OCI-LY7 (cell line): ENCODE data around the gene RPL38. TPM values are rescaled to one million over a fixed set of nuclear protein-coding genes. Genes with fewer than 3 reads are reported as not detected.

Experiments
- BruUV-seq: library from RNA; stranded (reverse); fragments of 400-500 nt; replicated peaks from 2 replicates; lab custom pipeline; 2021; lab: Mats Ljungman, UMichigan
- CTCF ChIA-PET: fragments of 300-600 bp; sonication (Branson Sonifier 250); formaldehyde crosslinking; loops from one replicate; lab custom pipeline; 2022; ENCODE audit warnings: antibody characterized with exemption; ENCODE audit not compliant: unreplicated experiment; lab: Charles Lee
- POLR2A ChIA-PET: fragments of 300-600 bp; sonication (Branson Sonifier 250); formaldehyde crosslinking; loops from one replicate; lab custom pipeline; 2022; ENCODE audit warnings: antibody characterized with exemption; lab: Charles Lee
- DNase-seq: peaks from one replicate; pipeline ENCODE4 v3.0.0-alpha.2; 2015; ENCODE audit warnings: low spot score
- H2AFZ ChIP-seq: fragments of 200-600 bp; sonication (generic), shearing (Covaris generic); 2 replicates; pipeline ENCODE4 v1.6.1; 2014; ENCODE audit warnings: mild to moderate bottlenecking, antibody characterized with exemption, low read length, moderate library complexity
- H3K27ac ChIP-seq: fragments of 200-600 bp; sonication (generic); 2 replicates; pipeline ENCODE4 v1.5.1; 2014; ENCODE audit warnings: mixed run types, low read depth, mild to moderate bottlenecking, moderate library complexity, low read length, inconsistent platforms; ENCODE audit not compliant: poor library complexity, severe bottlenecking
- H3K36me3 ChIP-seq: fragments of 200-600 bp; sonication (generic); 2 replicates; pipeline ENCODE4 v1.6.1; 2014; ENCODE audit warnings: mild to moderate bottlenecking, antibody characterized with exemption, low read length, moderate library complexity, mixed read lengths; ENCODE audit not compliant: insufficient read depth
- H3K4me1 ChIP-seq: fragments of 200-600 bp; sonication (generic); 2 replicates; pipeline ENCODE4 v1.5.1; 2014; ENCODE audit warnings: mild to moderate bottlenecking, low read length; ENCODE audit not compliant: insufficient read depth, poor library complexity, severe bottlenecking
- H3K4me2 ChIP-seq: fragments of 200-600 bp; sonication (generic); 2 replicates; pipeline ENCODE4 v1.6.1; 2014; ENCODE audit warnings: mild to moderate bottlenecking, low read length
- H3K4me3 ChIP-seq: fragments of 200-600 bp; sonication (generic); 2 replicates; pipeline ENCODE4 v1.5.1; 2014; ENCODE audit warnings: mild to moderate bottlenecking, low read depth, low read length; ENCODE audit not compliant: poor library complexity, severe bottlenecking
- H3K79me2 ChIP-seq: fragments of 200-600 bp; sonication (generic); 2 replicates; pipeline ENCODE4 v1.6.1; 2016; ENCODE audit warnings: low read depth, mild to moderate bottlenecking, low read length, moderate library complexity, mixed read lengths; ENCODE audit not compliant: insufficient read depth
- H3K9me2 ChIP-seq: fragments of 200-600 bp; sonication (generic); 2 replicates; pipeline ENCODE4 v1.6.1; 2016; ENCODE audit warnings: mild to moderate bottlenecking, low read length, mixed read lengths; ENCODE audit not compliant: insufficient read depth
- H3K9me3 ChIP-seq: fragments of 200-600 bp; sonication (generic); 2 replicates; pipeline ENCODE4 v1.6.1; 2014; ENCODE audit warnings: mild to moderate bottlenecking, mixed run types, low read length, mixed read lengths
- H4K20me1 ChIP-seq: fragments of 200-600 bp; sonication (generic); 2 replicates; pipeline ENCODE4 v1.6.1; 2014; ENCODE audit warnings: mild to moderate bottlenecking, antibody characterized with exemption, low read length, moderate library complexity, mixed read lengths; ENCODE audit not compliant: insufficient read depth
- EZH2phosphoT487 ChIP-seq: fragments of 200-600 bp; sonication (generic); IDR thresholded peaks from 2 replicates; pipeline ENCODE4 v1.6.1; 2018; ENCODE audit warnings: low read depth, borderline replicate concordance, mild to moderate bottlenecking, mixed run types, antibody characterized with exemption, low read length, moderate library complexity, mixed read lengths
- intact Hi-C: fragments of 100-400 bp; cut with micrococcal nuclease; formaldehyde crosslinking; loops from one replicate; pipeline ENCODE4 v1.10.0; 2022; ENCODE audit not compliant: unreplicated experiment
- total RNA-seq, 2 experiments: library from RNA; depleted of rRNA in 1 of 2; stranded (reverse); fragments of >200 nt in 1 of 2; shearing (Covaris generic) in 1 of 2; gene quantifications; 2 replicates each; pipeline ENCODE4 v1.2.3, GENCODE V29; 2014 to 2022
- TF ChIP-seq, protein P1 (sequence below): fragments of 200-600 bp; sonication (generic); conservative IDR thresholded peaks from 2 replicates; pipeline ENCODE4 v1.5.1; 2014; ENCODE audit warnings: mild to moderate bottlenecking, antibody characterized with exemption, low read length, moderate library complexity, mixed read lengths

Gene RPL38
- total RNA-seq, 2 experiments from 2014 or later = 1,845 to 4,732 TPM

DNA sequence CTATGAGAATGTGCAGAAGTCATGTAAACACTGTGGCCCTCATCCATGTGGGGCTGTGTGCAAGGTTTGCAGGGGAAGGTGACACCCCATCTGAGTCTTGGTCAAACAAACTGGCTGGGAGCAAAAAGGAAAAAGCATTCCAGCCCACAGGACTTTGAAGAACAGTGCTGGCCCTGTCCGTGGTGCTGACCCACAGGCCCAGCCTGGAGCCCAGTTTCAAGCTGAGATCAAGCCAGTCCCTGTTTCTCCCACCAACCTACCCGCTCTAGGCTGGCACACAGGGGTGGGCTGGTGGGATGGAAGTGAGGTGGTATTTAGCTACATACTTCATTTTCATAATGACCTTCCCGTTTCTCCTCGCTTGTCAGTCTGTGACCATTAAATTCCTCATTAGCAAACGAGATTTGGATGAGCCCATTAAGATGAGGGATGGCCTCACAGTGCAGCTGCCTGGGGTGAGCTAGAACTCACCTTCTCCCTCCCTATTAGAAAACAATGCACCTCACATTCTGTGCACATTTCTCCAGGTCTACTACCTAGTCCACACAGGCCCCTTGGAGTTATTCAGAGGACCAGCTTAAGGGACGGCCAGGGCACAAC is 12.6 kb upstream of the RPL38 start:
- POLR2A ChIA-PET = interaction anchor here (0.7 kb wide), 1 partner anchor 33 kb away, joined by 6 read pairs; no protein-coding TSS in a partner anchor

DNA sequence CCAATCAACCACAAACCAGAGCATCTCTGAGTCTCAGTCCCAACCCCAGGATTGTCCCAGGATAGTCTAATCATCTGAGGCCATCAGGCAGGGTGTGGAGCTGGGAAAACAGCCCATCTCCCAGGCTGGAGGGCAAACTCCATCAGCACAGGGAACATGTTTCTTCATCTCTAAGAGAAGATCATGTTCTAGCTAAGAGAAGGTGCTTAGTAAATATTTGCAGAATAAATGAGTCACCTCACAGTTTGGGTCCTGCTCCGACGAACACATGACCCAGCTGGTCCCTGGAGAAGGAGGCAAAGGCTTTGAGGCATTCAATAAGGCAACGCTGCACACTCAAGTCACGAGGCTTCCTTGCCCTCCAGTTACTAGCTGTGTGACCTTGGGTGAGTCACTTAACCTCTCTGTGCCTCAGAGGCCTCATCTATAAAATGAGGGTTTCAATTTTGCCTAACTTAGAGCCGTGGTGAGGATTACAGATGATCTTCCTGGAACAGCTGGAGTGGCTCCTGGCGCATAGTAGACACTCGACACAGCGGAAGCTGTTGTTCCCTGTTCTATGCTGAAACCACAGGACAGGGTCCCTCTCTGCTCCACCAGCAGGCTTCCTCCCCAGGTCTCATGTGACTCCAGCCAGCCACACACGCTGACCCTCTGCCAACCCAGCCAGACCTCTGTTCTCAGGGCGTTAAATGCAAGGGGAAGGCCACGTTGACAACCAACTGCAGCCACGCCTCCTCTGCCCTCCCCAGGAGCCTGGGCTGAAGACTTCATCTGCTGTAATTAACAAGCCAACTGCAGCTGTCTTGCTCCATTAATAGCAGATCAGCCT is 10.3 kb upstream of the RPL38 start:
- H3K4me1 ChIP-seq = peaks cover 17% of the 10 kb centered on the region
- H3K4me3 ChIP-seq = no peak overlapping the region
- TF ChIP-seq EZH2phosphoT487 = no peak
- TF ChIP-seq, protein P1, sequence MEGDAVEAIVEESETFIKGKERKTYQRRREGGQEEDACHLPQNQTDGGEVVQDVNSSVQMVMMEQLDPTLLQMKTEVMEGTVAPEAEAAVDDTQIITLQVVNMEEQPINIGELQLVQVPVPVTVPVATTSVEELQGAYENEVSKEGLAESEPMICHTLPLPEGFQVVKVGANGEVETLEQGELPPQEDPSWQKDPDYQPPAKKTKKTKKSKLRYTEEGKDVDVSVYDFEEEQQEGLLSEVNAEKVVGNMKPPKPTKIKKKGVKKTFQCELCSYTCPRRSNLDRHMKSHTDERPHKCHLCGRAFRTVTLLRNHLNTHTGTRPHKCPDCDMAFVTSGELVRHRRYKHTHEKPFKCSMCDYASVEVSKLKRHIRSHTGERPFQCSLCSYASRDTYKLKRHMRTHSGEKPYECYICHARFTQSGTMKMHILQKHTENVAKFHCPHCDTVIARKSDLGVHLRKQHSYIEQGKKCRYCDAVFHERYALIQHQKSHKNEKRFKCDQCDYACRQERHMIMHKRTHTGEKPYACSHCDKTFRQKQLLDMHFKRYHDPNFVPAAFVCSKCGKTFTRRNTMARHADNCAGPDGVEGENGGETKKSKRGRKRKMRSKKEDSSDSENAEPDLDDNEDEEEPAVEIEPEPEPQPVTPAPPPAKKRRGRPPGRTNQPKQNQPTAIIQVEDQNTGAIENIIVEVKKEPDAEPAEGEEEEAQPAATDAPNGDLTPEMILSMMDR = no peak
- H3K9me2 ChIP-seq = no peaks in the 10 kb centered on the region
- CTCF ChIA-PET = no interaction called here
- no peak overlapping the region for H3K27ac ChIP-seq
- H3K9me3 ChIP-seq = no peaks in the 10 kb centered on the region
- no peaks in the 10 kb centered on the region for H4K20me1 ChIP-seq
- H3K79me2 ChIP-seq = no peaks in the 10 kb centered on the region
- no TSS peak for BruUV-seq
- intact Hi-C loops = no loop called here
- DNase-seq = no peak
- POLR2A ChIA-PET = interaction anchor here (0.6 kb wide), 1 partner anchor 594 kb away, joined by 5 read pairs; no protein-coding TSS in a partner anchor
- H3K36me3 ChIP-seq = no peaks in the 10 kb centered on the region
- H2AFZ ChIP-seq = no peak overlapping the region
- H3K4me2 ChIP-seq = peak overlapping the region; percentile 10; the same call in 1 of the 2 replicates

More for the DNA sequence above, 12.6 kb upstream of the RPL38 start:
- Histone ChIP-seq H3K9me3 (no peaks in the 10 kb centered on the region), H3K4me2 (no peak overlapping the region), H3K4me1 (peaks cover 17% of the 10 kb centered on the region), H2AFZ (no peak overlapping the region), H4K20me1 (no peaks in the 10 kb centered on the region), H3K9me2 (no peaks in the 10 kb centered on the region), H3K36me3 (no peaks in the 10 kb centered on the region), H3K27ac (no peak overlapping the region), H3K4me3 (no peak overlapping the region), H3K79me2 (no peaks in the 10 kb centered on the region)
- DNase-seq = no peak
- intact Hi-C loops = no loop called here
- CTCF ChIA-PET = interaction anchor here (0.9 to 1.0 kb wide), 2 partner anchors 9 to 12 kb away, joined by 3 read pairs; partner anchors contain the start of gene RPL38
- no TSS peak for BruUV-seq
- TF ChIP-seq EZH2phosphoT487 = no peak
- TF ChIP-seq, protein P1 = no peak
